Activated CD4-positive, alpha-beta memory T cell treated with anti-CD3 and anti-CD28 coated beads, Interleukin-2, amount 10 ng/mL, durations not matched to agents 7 days and 5 days (primary cell): Measurements from ENCODE around the gene FN1. TPM values are rescaled to one million over a fixed set of nuclear protein-coding genes. Genes with fewer than 3 reads are reported as not detected.

Source experiments
- CTCF ChIA-PET: fragments of 350-600 bp; sonication (Branson Sonifier 250); formaldehyde crosslinking; loops from one replicate; lab custom pipeline; 2021; ENCODE audit warnings: antibody characterized with exemption, inconsistent platforms; lab: Charles Lee
- POLR2A ChIA-PET: fragments of 350-600 bp; sonication (Branson Sonifier 250); formaldehyde crosslinking; loops from one replicate; lab custom pipeline; 2021; ENCODE audit warnings: antibody characterized with exemption; lab: Charles Lee
- DNase-seq: peaks from one replicate; pipeline ENCODE4 v3.0.0-alpha.2; 2020
- H3K27ac Mint-ChIP-seq: one replicate; pipeline ENCODE4 v1.8.0; 2021; ENCODE audit warnings: mild to moderate bottlenecking, mixed read lengths
- H3K27me3 Mint-ChIP-seq: one replicate; pipeline ENCODE4 v1.8.0; 2021; ENCODE audit warnings: mixed read lengths
- H3K36me3 Mint-ChIP-seq: one replicate; pipeline ENCODE4 v1.8.0; 2021; ENCODE audit warnings: low read depth, mixed read lengths
- H3K4me1 Mint-ChIP-seq: one replicate; pipeline ENCODE4 v1.8.0; 2021; ENCODE audit warnings: mixed read lengths
- H3K4me3 Mint-ChIP-seq: one replicate; pipeline ENCODE4 v1.8.0; 2021; ENCODE audit warnings: mild to moderate bottlenecking, mixed read lengths
- H3K9me3 Mint-ChIP-seq: one replicate; pipeline ENCODE4 v1.8.0; 2021; ENCODE audit warnings: mixed read lengths
- total RNA-seq, 2 experiments: library from RNA; stranded (reverse); gene quantifications; one replicate each; pipeline ENCODE4 v1.2.3, GENCODE V29; 2021

Gene FN1
- 1 to 10 TPM; 1.8 to 2.2 TPM for total RNA-seq

DNA sequence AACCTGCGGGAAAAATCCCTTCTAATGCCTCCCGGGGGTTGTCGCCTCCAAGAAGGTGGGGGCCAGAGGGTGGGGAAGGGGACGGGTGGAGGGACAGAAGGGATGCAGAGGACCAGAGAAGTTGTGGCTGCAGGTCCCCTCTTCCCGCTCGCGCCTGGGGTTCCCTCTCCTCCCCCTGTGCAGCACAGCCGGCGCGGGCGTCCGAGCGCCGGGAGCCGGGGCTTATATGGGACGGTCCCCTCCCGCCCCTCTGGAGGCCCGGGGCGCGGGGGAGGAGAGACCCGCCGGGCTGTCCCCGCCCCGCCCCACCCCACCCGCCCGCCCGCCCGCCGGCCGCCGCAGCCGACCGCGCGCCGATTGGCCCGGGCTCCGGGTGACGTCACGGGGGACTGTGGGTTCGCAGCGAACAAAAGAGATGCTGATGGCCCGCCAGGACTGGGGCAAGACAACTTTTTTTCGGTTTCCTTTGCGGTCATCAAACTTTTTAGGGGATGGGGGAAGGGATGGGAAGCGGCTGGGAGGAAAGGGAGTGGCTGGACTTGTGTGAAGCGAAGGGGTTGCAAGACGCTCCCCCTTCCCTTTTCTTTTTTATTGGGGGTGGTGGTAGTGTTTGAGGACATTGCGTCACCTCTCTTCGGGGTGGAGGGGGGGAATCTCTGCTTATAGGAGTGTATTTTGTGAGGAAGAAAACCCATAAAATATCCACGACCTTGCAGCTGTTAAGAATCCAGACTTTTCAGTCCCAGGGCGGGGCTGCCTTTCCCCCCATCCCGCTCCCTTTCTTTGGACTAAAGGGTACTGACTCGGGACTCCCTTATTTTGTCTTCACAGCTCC is at the start of gene FN1:
TSS of gene FN1 (minus strand) at position 199 of the 835 bp plus-strand sequence. CDS start 266 bp downstream, outside the sequence.
- H3K36me3 Mint-ChIP-seq, result no peaks in the 10 kb centered on the region
- H3K27me3 Mint-ChIP-seq, result peaks cover 69% of the 10 kb centered on the region
- H3K27ac Mint-ChIP-seq, result no peak within 1 kb of the TSS
- peaks cover 21% of the 10 kb centered on the region for H3K4me1 Mint-ChIP-seq
- H3K4me3 Mint-ChIP-seq, result peak within 1 kb of the TSS; percentile 76
- peak; percentile 74 for DNase-seq
- POLR2A ChIA-PET, result interaction anchor here (1.2 kb wide), 1 partner anchor 124 kb away, joined by 3 read pairs; the partner anchor contains the start of gene ATIC
- CTCF ChIA-PET, result no interaction called here
- H3K9me3 Mint-ChIP-seq, result no peaks in the 10 kb centered on the region

DNA sequence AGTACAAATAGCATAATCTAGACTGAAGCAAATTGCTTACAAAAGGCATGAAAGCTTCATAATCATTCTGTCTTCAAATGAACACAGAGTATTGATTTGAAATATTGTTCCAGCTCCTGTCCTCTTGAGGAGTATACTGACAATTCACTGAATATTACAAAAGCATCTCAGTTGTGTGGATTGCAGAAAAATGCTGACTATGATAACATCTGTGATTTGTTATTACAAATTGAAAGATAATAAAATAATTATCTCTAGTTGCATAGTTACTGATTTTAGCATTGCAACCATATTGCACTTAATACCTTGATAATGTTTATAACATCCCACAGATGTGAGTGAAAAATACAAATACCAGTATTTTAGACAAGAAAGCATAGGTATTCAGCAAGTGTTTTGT is 49.2 kb upstream of the FN1 start:
- no peaks in the 10 kb centered on the region for H3K36me3 Mint-ChIP-seq

DNA sequence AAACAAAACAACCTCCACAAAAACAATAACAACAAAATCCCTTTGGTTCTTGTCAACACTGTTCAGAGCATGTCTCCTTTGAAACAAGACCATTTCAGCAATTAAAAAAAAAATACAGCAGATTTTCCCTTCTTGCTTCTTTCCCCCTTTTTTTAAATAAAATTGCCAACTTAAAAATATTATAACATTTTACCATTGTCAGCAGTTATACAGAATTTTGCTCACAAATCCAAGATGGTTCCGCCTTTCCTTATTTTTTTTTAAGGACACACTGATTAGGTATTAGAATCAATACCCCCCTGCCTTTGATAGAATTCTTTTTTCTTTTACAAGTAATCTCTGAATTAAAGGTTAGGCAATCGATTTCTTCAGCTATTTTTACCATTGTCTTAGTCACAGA is 48.7 kb upstream of the FN1 start:
- DNase-seq, result no peak
- Mint-ChIP-seq H3K4me1 (no peaks in the 10 kb centered on the region), H3K4me3 (no peak overlapping the region), H3K27ac (no peak overlapping the region), H3K9me3 (no peaks in the 10 kb centered on the region), H3K27me3 (peaks cover 6% of the 10 kb centered on the region), H3K36me3 (no peaks in the 10 kb centered on the region)
- ChIA-PET POLR2A (no interaction called here), CTCF (no interaction called here)

More for the DNA sequence above, 49.2 kb upstream of the FN1 start:
- H3K27me3 Mint-ChIP-seq, result peaks cover 6% of the 10 kb centered on the region
- no peak overlapping the region for H3K27ac Mint-ChIP-seq
- H3K4me1 Mint-ChIP-seq, result no peaks in the 10 kb centered on the region
- no peak overlapping the region for H3K4me3 Mint-ChIP-seq
- no peak for DNase-seq
- POLR2A ChIA-PET, result no interaction called here
- no peaks in the 10 kb centered on the region for H3K9me3 Mint-ChIP-seq
- CTCF ChIA-PET, result no interaction called here

DNA sequence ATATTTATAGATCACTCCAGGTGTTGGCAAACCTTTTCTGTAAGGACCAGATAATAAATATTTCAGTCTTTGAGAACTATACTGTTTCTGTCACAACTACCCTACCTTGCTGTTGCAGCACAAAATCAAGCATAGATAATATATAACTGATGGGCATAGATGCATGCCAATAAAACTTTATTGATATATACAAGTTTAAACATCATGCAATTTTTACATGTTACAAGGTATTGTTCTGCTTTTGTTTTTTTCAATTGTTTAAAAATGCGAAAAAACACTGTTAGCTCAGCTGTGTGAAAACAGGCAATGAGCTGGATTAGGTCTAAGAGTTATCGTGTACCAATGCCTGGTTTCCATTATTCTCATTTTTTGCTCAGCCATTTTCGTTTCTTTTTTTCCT is 47.6 kb upstream of the FN1 start:
- Mint-ChIP-seq H3K27ac (no peak overlapping the region), H3K36me3 (no peaks in the 10 kb centered on the region), H3K9me3 (no peaks in the 10 kb centered on the region), H3K4me3 (no peak overlapping the region), H3K4me1 (no peaks in the 10 kb centered on the region), H3K27me3 (peaks cover 6% of the 10 kb centered on the region)
- ChIA-PET POLR2A (no interaction called here), CTCF (no interaction called here)
- no peak for DNase-seq

DNA sequence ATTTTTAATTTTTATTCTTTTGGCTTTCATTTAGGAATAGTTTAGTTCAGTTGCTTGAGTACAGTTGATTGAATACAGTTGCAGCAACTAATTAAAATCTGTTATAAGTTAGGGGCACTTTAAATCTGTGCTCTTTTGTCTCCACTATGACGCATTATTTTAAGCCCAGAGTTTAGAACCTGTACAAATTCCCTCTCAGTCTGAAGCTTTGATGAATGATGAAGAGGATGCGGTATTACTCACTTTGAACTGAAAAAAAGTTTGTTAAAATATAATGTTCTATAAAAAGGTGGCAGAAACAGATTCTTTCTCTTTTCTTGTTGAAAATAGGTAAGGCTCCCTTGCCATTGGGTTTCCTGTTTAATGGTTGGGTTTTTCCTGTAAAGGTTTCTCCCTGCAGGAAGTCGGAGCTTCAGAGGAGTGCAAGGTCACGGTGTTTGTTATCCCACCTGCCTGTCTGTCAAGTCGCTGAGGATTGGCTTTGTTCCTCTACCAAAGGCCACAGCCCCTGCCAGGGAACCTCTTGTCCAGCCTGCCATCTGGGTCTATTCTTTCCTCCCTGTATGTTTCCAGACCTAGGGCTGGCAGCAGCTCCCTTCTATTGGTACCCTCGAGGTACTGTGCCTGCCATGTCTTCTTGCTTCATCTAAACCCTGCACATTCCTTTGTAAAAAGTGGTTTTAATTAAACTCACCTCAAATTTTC is 43.8 kb upstream of the FN1 start:
- ChIA-PET POLR2A (no interaction called here), CTCF (no interaction called here)
- no peak overlapping the region for H3K4me3 Mint-ChIP-seq
- no peaks in the 10 kb centered on the region for H3K36me3 Mint-ChIP-seq
- peaks cover 6% of the 10 kb centered on the region for H3K27me3 Mint-ChIP-seq
- no peak overlapping the region for H3K27ac Mint-ChIP-seq
- no peak for DNase-seq
- no peaks in the 10 kb centered on the region for H3K9me3 Mint-ChIP-seq
- H3K4me1 Mint-ChIP-seq, result no peaks in the 10 kb centered on the region

DNA sequence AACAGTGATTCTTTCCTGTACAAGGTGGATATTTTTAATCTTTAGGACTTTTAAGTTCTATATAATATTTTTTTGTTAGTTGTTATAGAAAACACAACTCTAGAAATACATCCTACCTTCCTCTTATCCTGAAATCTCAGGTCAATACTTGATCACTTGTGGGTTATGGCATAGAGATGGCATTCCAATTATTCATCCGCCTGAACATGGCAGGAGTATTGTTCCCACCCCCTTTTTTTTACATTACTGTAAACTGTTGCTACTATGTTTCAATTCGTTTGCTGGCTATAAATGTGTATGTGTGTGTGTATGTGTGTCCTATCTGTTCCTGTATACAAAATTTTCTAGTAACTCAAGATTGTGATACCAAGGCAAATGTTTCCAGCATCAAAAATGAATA is 43.3 kb upstream of the FN1 start:
- no peak for DNase-seq
- no peak overlapping the region for H3K27ac Mint-ChIP-seq
- POLR2A ChIA-PET, result no interaction called here

DNA sequence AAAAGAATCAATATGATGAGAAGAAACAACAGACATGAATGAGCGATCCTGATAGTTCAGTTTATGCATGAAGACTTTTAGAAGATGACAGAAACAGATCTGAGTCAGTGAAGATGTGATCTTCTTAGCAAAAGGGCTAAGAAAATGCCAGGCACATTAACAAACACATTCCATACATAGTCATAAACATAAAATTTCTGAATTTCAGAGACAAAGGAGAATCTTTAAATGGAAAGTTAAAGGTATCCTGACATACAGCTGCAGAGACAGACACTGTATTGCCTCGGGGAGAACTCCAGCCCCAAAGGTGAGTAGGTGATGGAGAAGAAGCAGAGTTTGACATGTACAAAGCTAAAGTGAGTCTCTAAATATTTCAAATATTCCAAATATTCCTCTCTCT is 40.6 kb upstream of the FN1 start:
- Mint-ChIP-seq H3K4me1 (no peaks in the 10 kb centered on the region), H3K27ac (no peak overlapping the region), H3K9me3 (no peaks in the 10 kb centered on the region), H3K36me3 (no peaks in the 10 kb centered on the region), H3K27me3 (peaks cover 4% of the 10 kb centered on the region), H3K4me3 (no peak overlapping the region)
- DNase-seq, result no peak
- ChIA-PET POLR2A (no interaction called here), CTCF (no interaction called here)

More for the DNA sequence above, 43.3 kb upstream of the FN1 start:
- no peak overlapping the region for H3K4me3 Mint-ChIP-seq
- H3K27me3 Mint-ChIP-seq, result peaks cover 6% of the 10 kb centered on the region
- CTCF ChIA-PET, result no interaction called here
- H3K9me3 Mint-ChIP-seq, result no peaks in the 10 kb centered on the region
- no peaks in the 10 kb centered on the region for H3K36me3 Mint-ChIP-seq
- H3K4me1 Mint-ChIP-seq, result no peaks in the 10 kb centered on the region

DNA sequence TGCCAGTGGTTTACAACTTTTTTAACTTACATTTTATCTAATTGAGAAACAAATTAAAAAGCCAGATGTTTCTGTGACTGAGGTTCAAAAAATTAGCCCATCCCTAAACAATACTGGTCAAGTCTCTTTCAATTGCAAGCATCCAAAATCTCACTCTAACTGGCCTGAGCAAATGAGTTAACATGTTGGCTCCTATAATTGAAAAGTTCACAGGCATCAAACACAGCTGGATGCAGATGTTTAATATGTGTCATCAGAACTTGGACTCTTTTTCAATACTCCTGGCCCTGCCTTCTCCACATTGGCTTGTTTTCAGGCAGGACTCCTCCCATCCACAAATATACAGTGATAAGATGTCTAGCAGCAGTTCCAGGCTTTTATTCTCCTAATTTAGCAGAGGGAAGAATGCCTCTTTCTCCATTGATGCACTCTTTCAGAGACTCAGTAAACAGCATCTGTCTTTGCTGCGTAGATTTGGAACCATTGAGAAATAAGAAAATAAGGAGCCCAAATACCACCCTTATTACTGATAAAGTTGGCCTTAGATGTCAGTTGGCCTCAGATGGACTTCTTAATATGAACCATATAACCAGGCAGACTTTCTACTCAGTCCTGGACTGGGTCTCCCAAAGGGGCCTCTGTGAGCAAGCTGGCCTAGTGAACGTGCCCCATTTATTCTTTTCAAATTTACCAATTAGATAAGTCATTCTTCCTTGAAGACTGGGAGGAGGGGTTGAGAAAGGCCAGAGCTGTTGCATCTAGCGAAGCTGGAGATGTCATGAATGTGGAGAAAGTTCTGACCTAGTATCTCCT is 30.4 kb upstream of the FN1 start:
- Mint-ChIP-seq H3K36me3 (no peaks in the 10 kb centered on the region), H3K27ac (no peak overlapping the region), H3K4me3 (no peak overlapping the region), H3K4me1 (no peaks in the 10 kb centered on the region), H3K9me3 (no peaks in the 10 kb centered on the region), H3K27me3 (peaks cover 5% of the 10 kb centered on the region)
- no peak for DNase-seq
- ChIA-PET POLR2A (no interaction called here), CTCF (no interaction called here)

DNA sequence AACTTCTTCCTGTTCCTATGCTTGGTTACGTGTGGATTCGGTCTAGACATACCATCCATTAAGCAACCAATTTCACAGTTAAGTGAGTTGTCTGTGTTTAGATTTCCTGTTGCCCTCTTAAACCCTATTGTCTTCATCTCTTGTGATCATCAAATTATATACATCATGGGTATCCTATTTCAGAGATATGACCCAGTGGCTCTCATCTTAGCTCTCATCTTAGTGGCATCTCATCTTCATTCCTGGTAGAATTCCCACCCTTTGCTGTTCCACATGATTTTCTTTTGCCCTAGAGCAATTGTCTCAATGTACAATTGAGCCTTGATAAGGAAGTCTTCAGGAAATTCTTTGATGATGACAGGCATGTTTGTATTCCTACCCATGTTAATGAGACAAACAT is 29.4 kb upstream of the FN1 start:
- no peak for DNase-seq
- no peaks in the 10 kb centered on the region for H3K9me3 Mint-ChIP-seq
- no peak overlapping the region for H3K4me3 Mint-ChIP-seq
- no peaks in the 10 kb centered on the region for H3K36me3 Mint-ChIP-seq
- no peaks in the 10 kb centered on the region for H3K4me1 Mint-ChIP-seq
- POLR2A ChIA-PET, result no interaction called here
- CTCF ChIA-PET, result interaction anchor here (2.5 kb wide), 1 partner anchor 10 kb away, joined by 8 read pairs; no protein-coding TSS in a partner anchor
- peaks cover 5% of the 10 kb centered on the region for H3K27me3 Mint-ChIP-seq
- H3K27ac Mint-ChIP-seq, result no peak overlapping the region

DNA sequence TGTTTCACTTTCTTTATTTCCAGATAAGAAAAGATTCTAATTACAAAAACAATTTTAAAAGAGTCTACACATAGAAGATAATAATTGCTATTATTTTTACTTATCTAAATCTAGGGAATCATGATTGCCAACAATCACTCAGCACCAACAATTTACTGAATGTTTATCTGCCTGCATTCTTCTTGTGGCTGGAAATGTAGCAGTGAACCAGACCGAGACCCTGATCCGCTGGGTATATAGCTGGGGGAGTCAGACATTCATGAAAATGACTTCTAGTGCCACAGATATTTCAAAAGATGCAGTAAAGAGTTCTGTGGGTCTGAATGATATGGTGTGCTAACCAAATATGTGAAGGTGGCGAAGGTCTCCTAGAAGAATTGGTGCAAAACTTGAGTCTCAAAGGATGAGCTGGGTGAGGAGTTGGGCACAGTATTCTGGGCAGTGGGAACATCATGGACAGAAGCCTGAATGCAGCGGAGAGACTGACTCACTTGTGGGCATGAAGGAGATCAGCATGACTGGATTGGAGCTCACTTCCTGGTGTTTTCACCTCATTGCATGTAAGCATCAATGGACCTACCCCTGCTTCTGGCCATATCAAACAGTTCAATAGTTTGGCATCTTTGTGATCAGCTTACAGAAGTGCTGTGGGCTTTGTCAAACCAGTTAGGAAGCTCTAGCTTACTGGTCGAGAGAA is 26.1 kb upstream of the FN1 start:
- ChIA-PET POLR2A (no interaction called here), CTCF (no interaction called here)
- H3K4me1 Mint-ChIP-seq, result no peaks in the 10 kb centered on the region
- no peaks in the 10 kb centered on the region for H3K36me3 Mint-ChIP-seq
- no peak for DNase-seq
- H3K27me3 Mint-ChIP-seq, result peaks cover 7% of the 10 kb centered on the region
- H3K27ac Mint-ChIP-seq, result no peak overlapping the region
- H3K4me3 Mint-ChIP-seq, result no peak overlapping the region
- H3K9me3 Mint-ChIP-seq, result no peaks in the 10 kb centered on the region

DNA sequence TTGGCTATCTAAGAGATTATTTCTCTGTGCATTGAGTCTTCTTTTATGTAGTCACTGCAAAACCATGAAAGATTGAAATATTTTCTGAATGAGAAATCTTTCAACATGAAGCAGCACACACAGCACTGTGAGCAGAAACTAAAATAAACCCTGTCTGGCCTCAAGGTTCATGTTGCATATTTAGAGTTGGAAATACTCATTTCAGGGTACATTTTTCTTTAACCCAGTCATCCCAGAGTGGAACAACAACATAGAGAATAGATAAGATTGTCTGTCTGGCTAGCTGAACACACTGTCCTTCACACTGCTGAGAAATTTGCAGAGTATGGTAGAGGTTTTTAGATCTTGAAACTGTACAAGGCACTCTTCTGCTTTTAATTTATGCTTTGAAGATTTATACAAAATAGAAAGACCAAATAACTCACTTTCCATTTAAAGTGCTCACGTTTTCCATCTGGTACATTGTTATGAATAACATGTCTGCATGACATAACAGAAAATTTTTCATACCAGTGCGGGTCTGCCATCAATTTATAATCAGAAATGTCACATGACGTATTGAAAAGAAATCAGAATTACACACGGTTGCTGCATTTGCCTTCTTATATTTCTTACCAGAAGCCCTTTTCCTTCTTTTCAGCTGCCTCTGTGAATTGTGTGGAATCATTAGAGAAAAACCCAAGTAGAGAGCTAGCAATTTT is 25.0 kb upstream of the FN1 start:
- CTCF ChIA-PET, result no interaction called here
- peaks cover 7% of the 10 kb centered on the region for H3K27me3 Mint-ChIP-seq

DNA sequence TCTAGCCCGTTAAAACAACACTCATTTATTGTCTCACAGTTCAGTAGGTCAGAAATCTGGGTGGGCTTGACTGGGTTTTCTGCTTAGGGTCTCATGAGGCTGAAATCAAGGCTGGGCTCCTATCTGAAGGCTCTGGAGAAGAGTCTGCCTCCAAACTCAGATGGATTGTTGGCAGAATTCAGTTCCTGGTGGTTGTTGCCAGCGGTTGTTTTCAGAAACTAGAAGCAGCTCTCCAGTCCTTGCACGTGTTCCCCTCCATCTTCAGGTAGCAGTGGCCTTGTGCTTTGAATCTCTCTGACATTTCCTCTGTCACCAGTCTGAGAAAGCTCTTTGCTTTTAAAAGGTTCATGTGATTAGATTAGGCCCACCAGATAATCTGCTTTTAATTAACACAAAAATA is 20.1 kb upstream of the FN1 start:
- H3K9me3 Mint-ChIP-seq, result no peaks in the 10 kb centered on the region
- H3K36me3 Mint-ChIP-seq, result no peaks in the 10 kb centered on the region
- no peaks in the 10 kb centered on the region for H3K4me1 Mint-ChIP-seq
- peaks cover 17% of the 10 kb centered on the region for H3K27me3 Mint-ChIP-seq
- DNase-seq, result no peak
- ChIA-PET CTCF (interaction anchor here (0.6 kb wide), 1 partner anchor 127 kb away, joined by 3 read pairs; no protein-coding TSS in a partner anchor), POLR2A (no interaction called here)
- no peak overlapping the region for H3K4me3 Mint-ChIP-seq
- H3K27ac Mint-ChIP-seq, result no peak overlapping the region

More for the DNA sequence above, 25.0 kb upstream of the FN1 start:
- H3K27ac Mint-ChIP-seq, result no peak overlapping the region
- H3K4me3 Mint-ChIP-seq, result no peak overlapping the region
- no peak for DNase-seq
- H3K4me1 Mint-ChIP-seq, result no peaks in the 10 kb centered on the region
- POLR2A ChIA-PET, result no interaction called here
- no peaks in the 10 kb centered on the region for H3K36me3 Mint-ChIP-seq
- no peaks in the 10 kb centered on the region for H3K9me3 Mint-ChIP-seq
